SK-N-SH treated with all-trans-retinoic acid at 6 μM for 48 hours (cell line): ENCODE data around the gene HDAC4.

Source experiments
- CREB5 ChIP-seq: fragments of 250-450 bp; sonication (Bioruptor Pico); IDR thresholded peaks from 2 replicates; pipeline ENCODE4 v1.5.1; 2020; ENCODE audit warnings: low read depth, mild to moderate bottlenecking, moderate library complexity
- RARB ChIP-seq: fragments of 250-450 bp; sonication (Bioruptor Pico); IDR thresholded peaks from 2 replicates; pipeline ENCODE4 v1.8.0; 2021; ENCODE audit warnings: mild to moderate bottlenecking, moderate library complexity
- SNAI2 ChIP-seq: fragments of 250-450 bp; sonication (Bioruptor Pico); IDR thresholded peaks from 2 replicates; pipeline ENCODE4 v1.5.0; 2020; ENCODE audit warnings: mild to moderate bottlenecking, moderate library complexity
- ZFP30 ChIP-seq: fragments of 450-650 bp; formaldehyde crosslinking; IDR thresholded peaks from 2 replicates; pipeline ENCODE4 v1.5.0; 2022; ENCODE audit warnings: mild to moderate bottlenecking, moderate library complexity
- ZNF565 ChIP-seq: fragments of 450-650 bp; formaldehyde crosslinking; conservative IDR thresholded peaks from 2 replicates; pipeline ENCODE4 v1.5.0; 2020; ENCODE audit warnings: low read depth, mild to moderate bottlenecking, moderate library complexity

- TF ChIP-seq RARB (CRISPR knock-in tag), result no peak
- no peak for TF ChIP-seq ZNF565 (CRISPR knock-in tag)
- TF ChIP-seq CREB5, result no peak
- TF ChIP-seq SNAI2 (CRISPR knock-in tag), result no peak
- TF ChIP-seq ZFP30, result no peak
These were observed 24.8 kb upstream of the HDAC4 start for GRCh38 chr2:239425631-239426030.
